ENCODE results near the gene SLC6A9.

Gene SLC6A9

GRCh38 chr1:43994071-43994470 lies 37.2 kb downstream of the SLC6A9 start:
- H3K4me3 ChIP-seq (replicated peaks in 1 of 2; ENCODE audit: low read depth in 2 of 2, low read length in 2 of 2) = no peak overlapping the region

GRCh38 chr1:43993206-43993914 lies 37.9 kb downstream of the SLC6A9 start:
- no peak for DNase-seq (ENCODE audit: low read depth in 2 of 2)
- no peak for TF ChIP-seq CTCF (IDR thresholded peaks at IDR 0.05; ENCODE audit: low read depth, low read length)
- H3K4me3 ChIP-seq (replicated peaks in 1 of 2; ENCODE audit: low read depth in 2 of 2, low read length in 2 of 2) = no peak overlapping the region

More at GRCh38 chr1:43994071-43994470, 37.2 kb downstream of the SLC6A9 start:
- no peak for TF ChIP-seq CTCF (IDR thresholded peaks at IDR 0.05; ENCODE audit: low read depth, low read length)
- DNase-seq (ENCODE audit: low read depth in 2 of 2) = no peak

- peak overlapping the region; percentile 64 to 74 for H3K4me3 ChIP-seq (replicated peaks in 1 of 2; ENCODE audit: low read depth in 2 of 2, low read length in 2 of 2)
- no peak for DNase-seq (ENCODE audit: low read depth in 2 of 2)
- no peak for TF ChIP-seq CTCF (IDR thresholded peaks at IDR 0.05; ENCODE audit: low read depth, low read length)
Observed at GRCh38 chr1:43992232-43992995, 38.8 kb downstream of the SLC6A9 start.

- TF ChIP-seq CTCF (IDR thresholded peaks at IDR 0.05; ENCODE audit: low read depth, low read length) = no peak
Observed at GRCh38 chr1:43991476-43992231, 39.6 kb downstream of the SLC6A9 start, which contains the start of gene CCDC24. TSS of gene CCDC24 (plus strand) at chr1:43991599. CDS start at chr1:43991879, 280 bp downstream.

GRCh38 chr1:43991200-43991475 lies 40.1 kb downstream of the SLC6A9 start:
- peak overlapping the region; percentile 64 to 74 for H3K4me3 ChIP-seq (replicated peaks in 1 of 2; ENCODE audit: low read depth in 2 of 2, low read length in 2 of 2)
- no peak for TF ChIP-seq CTCF (IDR thresholded peaks at IDR 0.05; ENCODE audit: low read depth, low read length)

More at GRCh38 chr1:43991476-43992231, 39.6 kb downstream of the SLC6A9 start, which contains the start of gene CCDC24:
- peak within 1 kb of the TSS; percentile 64 to 74 for H3K4me3 ChIP-seq (replicated peaks in 1 of 2; ENCODE audit: low read depth in 2 of 2, low read length in 2 of 2)
- peak; percentile 77 to 89 for DNase-seq (ENCODE audit: low read depth in 2 of 2)

GRCh38 chr1:43990271-43991199 lies 40.7 kb downstream of the SLC6A9 start:
- H3K4me3 ChIP-seq (replicated peaks in 1 of 2; ENCODE audit: low read depth in 2 of 2, low read length in 2 of 2) = peak overlapping the region; percentile 64 to 74
- DNase-seq (ENCODE audit: low read depth in 2 of 2) = no peak

More at GRCh38 chr1:43991200-43991475, 40.1 kb downstream of the SLC6A9 start:
- no peak for DNase-seq (ENCODE audit: low read depth in 2 of 2)

More at GRCh38 chr1:43990271-43991199, 40.7 kb downstream of the SLC6A9 start:
- no peak for TF ChIP-seq CTCF (IDR thresholded peaks at IDR 0.05; ENCODE audit: low read depth, low read length)

All from cardiac fibroblast (primary cell).